Gastrocnemius medialis (tissue), 4 donors: Measurements from ENCODE around the gene SCNM1.

Source experiments
- CTCF ChIP-seq, 5 experiments: fragments of 450-650 bp in 3 of 5; fragments of 200-600 bp in 2 of 5; sonication (generic) in 2 of 5; IDR thresholded peaks in 4 of 5; conservative IDR thresholded peaks in 1 of 5; 1 replicate in 4 of 5; 2 replicates in 1 of 5; pipeline ENCODE4 v1.5.1; 2016 to 2019; ENCODE audit warnings: antibody characterized with exemption in 5 of 5, mild to moderate bottlenecking in 3 of 5, moderate library complexity in 3 of 5
- POLR2A ChIP-seq, 2 donors: fragments of 450-650 bp; IDR thresholded peaks; one replicate each; pipeline ENCODE4 v1.6.1; 2017; ENCODE audit warnings: antibody characterized with exemption in 2 of 2, mild to moderate bottlenecking in 2 of 2, moderate library complexity in 2 of 2

- TF ChIP-seq CTCF (IDR thresholded peaks at IDR 0.05 in 4 of 5, conservative IDR thresholded peaks at IDR 0.05 in 1 of 5) (no peak), POLR2A (IDR thresholded peaks at IDR 0.05) (no peak)
These were observed 6.6 kb upstream of the SCNM1 start for GRCh38 chr1:151159373-151159772.
